Fibroblast of lung (primary cell): ENCODE data around the gene GRHL1. TPM values are rescaled to one million over a fixed set of nuclear protein-coding genes. Genes with fewer than 3 reads are reported as not detected.

Source experiments
- DNase-seq, 2 donors: peaks; one replicate each; pipeline versions ENCODE4 v3.0.0 to v3.0.0-alpha.2; 2010; ENCODE audit warnings: low read depth in 2 of 2
- H2AFZ ChIP-seq: 2 replicates; pipeline ENCODE4 v1.5.1; 2012; ENCODE audit warnings: low read length, control low read depth, inconsistent platforms
- H3K27ac ChIP-seq: 2 replicates; pipeline ENCODE4 v1.5.1; 2011; ENCODE audit warnings: low read length, control low read depth; ENCODE audit not compliant: insufficient read depth
- H3K27me3 ChIP-seq: 2 replicates; pipeline ENCODE4 v1.5.1; 2011; ENCODE audit warnings: mild to moderate bottlenecking, low read length; ENCODE audit not compliant: control insufficient read depth, insufficient read depth
- H3K36me3 ChIP-seq: 2 replicates; pipeline ENCODE4 v1.5.1; 2011; ENCODE audit warnings: low read length; ENCODE audit not compliant: control insufficient read depth, insufficient read depth
- H3K4me1 ChIP-seq: 2 replicates; pipeline ENCODE4 v1.5.1; 2011; ENCODE audit warnings: low read length; ENCODE audit not compliant: control insufficient read depth, insufficient read depth; ENCODE audit errors: extremely low read depth
- H3K4me2 ChIP-seq: 2 replicates; pipeline ENCODE4 v1.5.1; 2011; ENCODE audit warnings: low read length, control low read depth; ENCODE audit not compliant: insufficient read depth; ENCODE audit errors: extremely low read depth
- H3K4me3 ChIP-seq, 4 experiments: fragments of 200-600 bp in 1 of 4; sonication (generic) in 1 of 4; replicated peaks in 1 of 4; 2 replicates each; pipeline ENCODE4 v1.5.1; 2011 to 2016; ENCODE audit warnings: low read length in 4 of 4, low read depth in 3 of 4, mild to moderate bottlenecking in 3 of 4, control low read depth in 2 of 4, inconsistent platforms in 1 of 4, mixed read lengths in 1 of 4; ENCODE audit not compliant: insufficient read depth in 1 of 4; ENCODE audit errors: control extremely low read depth in 1 of 4
- H3K79me2 ChIP-seq: 2 replicates; pipeline ENCODE4 v1.5.1; 2012; ENCODE audit warnings: mild to moderate bottlenecking, low read length, inconsistent platforms; ENCODE audit not compliant: control insufficient read depth, insufficient read depth
- H3K9ac ChIP-seq: 2 replicates; pipeline ENCODE4 v1.5.1; 2011; ENCODE audit warnings: mild to moderate bottlenecking, low read length, control low read depth; ENCODE audit not compliant: insufficient read depth
- H3K9me3 ChIP-seq: 2 replicates; pipeline ENCODE4 v1.5.1; 2012; ENCODE audit warnings: low read depth, low read length; ENCODE audit not compliant: control insufficient read depth, insufficient read depth
- H4K20me1 ChIP-seq: 2 replicates; pipeline ENCODE4 v1.5.1; 2011; ENCODE audit warnings: low read length; ENCODE audit not compliant: control insufficient read depth, insufficient read depth; ENCODE audit errors: extremely low read depth
- EZH2 ChIP-seq: IDR thresholded peaks from 2 replicates; pipeline ENCODE4 v1.5.1; 2012; ENCODE audit warnings: low read length, control low read depth, mild to moderate bottlenecking; ENCODE audit errors: missing control alignments
- polyA plus RNA-seq, 2 donors: library from polyadenylated mRNA; depleted of rRNA in 1 of 2; stranded (reverse) in 1 of 2; unstranded in 1 of 2; fragments of >200 nt; gene quantifications; 2 replicates each; pipeline ENCODE4 v1.2.1, GENCODE V29; 2011 to 2012; ENCODE audit warnings: missing spikeins in 1 of 2
- total RNA-seq: library from RNA; depleted of rRNA; stranded (reverse); fragments of >200 nt; gene quantifications from 2 replicates; pipeline ENCODE4 v1.2.1, GENCODE V29; 2014
- TF ChIP-seq, protein P1 (sequence below), 2 donors: IDR thresholded peaks in 1 of 2; conservative IDR thresholded peaks in 1 of 2; 1 replicate in 1 of 2; 2 replicates in 1 of 2; pipeline ENCODE4 v1.5.1; 2011 to 2012; ENCODE audit warnings: low read length in 2 of 2, control low read depth in 1 of 2, inconsistent platforms in 1 of 2, low read depth in 1 of 2, mild to moderate bottlenecking in 1 of 2

Gene GRHL1
- total and polyA plus RNA-seq, 2 donors (not counting 1 experiment from before 2014, with no cell fraction given), result 0.65 to 0.99 TPM

DNA sequence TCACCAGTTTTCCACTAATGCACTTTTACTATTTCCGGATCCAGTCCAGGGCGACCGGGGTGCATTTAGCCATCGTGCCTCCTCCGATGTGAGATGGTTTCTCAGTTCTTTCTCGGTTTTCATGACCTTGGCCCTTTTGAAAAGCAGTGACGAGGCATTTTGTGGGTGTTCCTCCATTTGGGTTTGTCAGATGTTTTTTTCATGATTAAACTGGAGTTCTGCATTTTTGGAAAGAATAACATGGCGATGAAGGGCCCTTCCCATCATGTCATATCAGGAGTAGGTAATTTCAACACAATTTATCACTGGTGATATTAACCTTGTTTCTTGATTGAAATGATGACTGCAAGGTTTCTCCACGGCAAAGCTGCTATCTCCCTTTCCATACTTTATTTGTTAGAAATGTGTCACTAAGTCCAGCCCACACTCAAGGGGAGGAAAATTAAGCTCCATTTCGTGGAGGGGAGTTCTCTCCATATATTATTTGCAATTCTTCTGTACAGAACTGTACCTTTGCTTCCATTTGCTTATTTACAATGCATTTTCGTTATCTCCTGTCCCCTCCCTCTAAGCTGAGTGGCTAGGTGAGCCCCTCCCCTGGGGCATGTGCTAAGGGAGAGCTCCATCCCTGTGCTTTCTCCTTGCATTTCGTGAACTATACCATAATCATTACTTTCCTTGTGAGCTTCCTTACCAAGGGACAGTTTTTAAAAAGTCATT, 83.0 kb downstream of the GRHL1 start:
- no peaks in the 10 kb centered on the region for H3K79me2 ChIP-seq
- no peak overlapping the region for H3K27ac ChIP-seq
- no peaks in the 10 kb centered on the region for H4K20me1 ChIP-seq
- H3K9ac ChIP-seq, result no peak overlapping the region
- peaks cover 7% of the 10 kb centered on the region for H3K4me1 ChIP-seq
- H3K9me3 ChIP-seq, result no peaks in the 10 kb centered on the region
- H3K27me3 ChIP-seq, result peaks cover 2% of the 10 kb centered on the region
- TF ChIP-seq, protein P1, sequence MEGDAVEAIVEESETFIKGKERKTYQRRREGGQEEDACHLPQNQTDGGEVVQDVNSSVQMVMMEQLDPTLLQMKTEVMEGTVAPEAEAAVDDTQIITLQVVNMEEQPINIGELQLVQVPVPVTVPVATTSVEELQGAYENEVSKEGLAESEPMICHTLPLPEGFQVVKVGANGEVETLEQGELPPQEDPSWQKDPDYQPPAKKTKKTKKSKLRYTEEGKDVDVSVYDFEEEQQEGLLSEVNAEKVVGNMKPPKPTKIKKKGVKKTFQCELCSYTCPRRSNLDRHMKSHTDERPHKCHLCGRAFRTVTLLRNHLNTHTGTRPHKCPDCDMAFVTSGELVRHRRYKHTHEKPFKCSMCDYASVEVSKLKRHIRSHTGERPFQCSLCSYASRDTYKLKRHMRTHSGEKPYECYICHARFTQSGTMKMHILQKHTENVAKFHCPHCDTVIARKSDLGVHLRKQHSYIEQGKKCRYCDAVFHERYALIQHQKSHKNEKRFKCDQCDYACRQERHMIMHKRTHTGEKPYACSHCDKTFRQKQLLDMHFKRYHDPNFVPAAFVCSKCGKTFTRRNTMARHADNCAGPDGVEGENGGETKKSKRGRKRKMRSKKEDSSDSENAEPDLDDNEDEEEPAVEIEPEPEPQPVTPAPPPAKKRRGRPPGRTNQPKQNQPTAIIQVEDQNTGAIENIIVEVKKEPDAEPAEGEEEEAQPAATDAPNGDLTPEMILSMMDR (conservative IDR thresholded peaks at IDR 0.05 in 1 of 2, IDR thresholded peaks at IDR 0.05 in 1 of 2; ENCODE audit: low read depth in 1 of 2, low read length in 2 of 2), result no peak
- no peak for TF ChIP-seq EZH2
- H3K4me2 ChIP-seq, result no peak overlapping the region
- no peak for DNase-seq
- no peaks in the 10 kb centered on the region for H3K36me3 ChIP-seq
- H2AFZ ChIP-seq, result no peak overlapping the region
- no peak overlapping the region for H3K4me3 ChIP-seq

GRCh38 chr2:10035053-10035422, 83.5 kb downstream of the GRHL1 start:
- Histone ChIP-seq H3K4me3 (no peak overlapping the region), H3K79me2 (no peaks in the 10 kb centered on the region), H3K27ac (no peak overlapping the region), H3K4me2 (no peak overlapping the region), H3K36me3 (no peaks in the 10 kb centered on the region), H3K9ac (no peak overlapping the region), H3K9me3 (no peaks in the 10 kb centered on the region), H2AFZ (no peak overlapping the region), H3K4me1 (peaks cover 7% of the 10 kb centered on the region), H3K27me3 (peaks cover 2% of the 10 kb centered on the region), H4K20me1 (no peaks in the 10 kb centered on the region)
- TF ChIP-seq, protein P1 (conservative IDR thresholded peaks at IDR 0.05 in 1 of 2, IDR thresholded peaks at IDR 0.05 in 1 of 2; ENCODE audit: low read depth in 1 of 2, low read length in 2 of 2), result no peak
- no peak for TF ChIP-seq EZH2
- no peak for DNase-seq

DNA sequence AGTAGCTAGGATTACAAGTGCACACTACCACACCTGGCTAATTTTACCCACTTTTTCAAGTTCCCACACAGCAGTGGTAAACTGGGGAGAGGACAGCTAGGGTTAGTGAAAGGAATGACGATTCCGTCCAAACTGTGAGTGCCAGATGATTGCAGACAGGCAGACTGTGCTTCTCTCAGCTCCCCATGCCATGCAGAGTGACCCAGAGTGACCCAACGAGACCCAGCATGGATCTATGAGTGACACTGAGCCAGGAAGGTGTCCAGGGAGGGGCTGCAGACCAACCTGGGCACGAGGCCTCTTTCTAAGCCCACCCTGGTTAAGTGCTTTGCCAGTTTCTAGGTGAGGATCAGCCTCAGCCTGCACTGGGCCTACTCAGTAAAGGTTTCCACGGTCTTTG, 84.1 kb downstream of the GRHL1 start:
- no peak overlapping the region for H3K4me3 ChIP-seq
- no peaks in the 10 kb centered on the region for H3K79me2 ChIP-seq
- H3K27me3 ChIP-seq, result peaks cover 2% of the 10 kb centered on the region
- H3K4me2 ChIP-seq, result no peak overlapping the region
- no peak overlapping the region for H3K27ac ChIP-seq
- H4K20me1 ChIP-seq, result no peaks in the 10 kb centered on the region
- no peak overlapping the region for H2AFZ ChIP-seq
- DNase-seq, result no peak
- TF ChIP-seq EZH2, result no peak
- TF ChIP-seq, protein P1 (conservative IDR thresholded peaks at IDR 0.05 in 1 of 2, IDR thresholded peaks at IDR 0.05 in 1 of 2; ENCODE audit: low read depth in 1 of 2, low read length in 2 of 2), result no peak
- no peaks in the 10 kb centered on the region for H3K36me3 ChIP-seq
- no peak overlapping the region for H3K9ac ChIP-seq
- H3K4me1 ChIP-seq, result peaks cover 7% of the 10 kb centered on the region
- H3K9me3 ChIP-seq, result no peaks in the 10 kb centered on the region
